H1 (cell line): Measurements from ENCODE around the gene RB1. TPM values are rescaled to one million over a fixed set of nuclear protein-coding genes. Genes with fewer than 3 reads are reported as not detected.

Source experiments
- CTCF ChIA-PET: fragments of 300-600 bp; sonication (Branson Sonifier 250); formaldehyde crosslinking; loops from one replicate; lab custom pipeline; 2021; ENCODE audit not compliant: partially characterized antibody; lab: Charles Lee
- POLR2A ChIA-PET: fragments of 300-600 bp; sonication (Branson Sonifier 250); formaldehyde crosslinking; loops from one replicate; lab custom pipeline; 2021; ENCODE audit warnings: inconsistent platforms; ENCODE audit not compliant: partially characterized antibody; lab: Charles Lee
- DNase-seq, 2 experiments: peaks; one replicate each; pipeline versions ENCODE4 v3.0.0 to v3.0.0-alpha.2; 2010 to 2022; ENCODE audit warnings: low spot score in 2 of 2, low read depth in 1 of 2, mixed read lengths in 1 of 2
- FAIRE-seq: peaks from 2 replicates; lab custom pipeline; 2011; peaks lifted over from hg19 to GRCh38; lab: Jason Lieb, UNC
- H2AFZ ChIP-seq: 2 replicates; pipeline ENCODE4 v1.8.1; 2012; ENCODE audit warnings: low read length, inconsistent platforms
- H2AK5ac ChIP-seq: 2 replicates; pipeline ENCODE4 v1.6.1; 2013; ENCODE audit warnings: low read depth, low read length
- H2BK120ac ChIP-seq: replicated peaks from 2 replicates; pipeline ENCODE3; 2013; ENCODE audit warnings: low read depth, low read length, inconsistent platforms
- H2BK12ac ChIP-seq: 2 replicates; pipeline ENCODE4 v1.6.1; 2013; ENCODE audit warnings: low read depth, low read length
- H2BK15ac ChIP-seq: 2 replicates; pipeline ENCODE4 v1.6.1; 2013; ENCODE audit warnings: low read length
- H2BK20ac ChIP-seq: 2 replicates; pipeline ENCODE4 v1.6.1; 2013; ENCODE audit warnings: low read length
- H2BK5ac ChIP-seq: 2 replicates; pipeline ENCODE4 v1.6.1; 2013; ENCODE audit warnings: low read depth, low read length
- H3K14ac ChIP-seq: 2 replicates; pipeline ENCODE4 v1.6.1; 2013; ENCODE audit warnings: inconsistent platforms; ENCODE audit not compliant: insufficient read length
- H3K18ac ChIP-seq: 2 replicates; pipeline ENCODE4 v1.6.1; 2013; ENCODE audit warnings: low read length; ENCODE audit errors: extremely low read depth
- H3K23ac ChIP-seq: 2 replicates; pipeline ENCODE4 v1.6.1; 2013; ENCODE audit warnings: inconsistent platforms; ENCODE audit not compliant: insufficient read length
- H3K23me2 ChIP-seq: 2 replicates; pipeline ENCODE4 v1.6.1; 2013; ENCODE audit warnings: low read depth, low read length
- H3K27ac ChIP-seq: 2 replicates; pipeline ENCODE4 v1.6.1; 2011; ENCODE audit warnings: low read depth, low read length, inconsistent platforms
- H3K27me3 ChIP-seq, 4 experiments: replicated peaks in 1 of 4; 1 replicate in 1 of 4; 2 replicates in 3 of 4; pipeline versions ENCODE4 v1.6.1 to v1.8.1; 2011 to 2013; ENCODE audit warnings: low read length in 3 of 4, mild to moderate bottlenecking in 3 of 4, inconsistent platforms in 2 of 4, mixed read lengths in 2 of 4, moderate library complexity in 1 of 4; ENCODE audit not compliant: control insufficient read depth in 3 of 4, insufficient read depth in 3 of 4; ENCODE audit errors: extremely low read depth in 1 of 4
- H3K36me3 ChIP-seq, 4 experiments: 2 replicates each; pipeline versions ENCODE4 v1.6.1 to v1.8.1; 2011 to 2013; ENCODE audit warnings: mild to moderate bottlenecking in 4 of 4, low read length in 3 of 4, moderate library complexity in 2 of 4, control low read depth in 1 of 4, inconsistent platforms in 1 of 4; ENCODE audit not compliant: insufficient read depth in 4 of 4, control insufficient read depth in 2 of 4
- H3K4ac ChIP-seq: replicated peaks from 2 replicates; pipeline ENCODE3; 2013; ENCODE audit warnings: low read length, low read depth, mixed read lengths, inconsistent platforms; ENCODE audit not compliant: insufficient read length
- H3K4me1 ChIP-seq, 4 experiments: replicated peaks in 1 of 4; 1 replicate in 1 of 4; 2 replicates in 3 of 4; pipeline versions ENCODE4 v1.6.1 to v1.8.1; 2011 to 2013; ENCODE audit warnings: low read length in 3 of 4, inconsistent platforms in 2 of 4, mixed read lengths in 1 of 4; ENCODE audit not compliant: insufficient read depth in 4 of 4, control insufficient read depth in 3 of 4
- H3K4me2 ChIP-seq, 2 experiments: 2 replicates each; pipeline versions ENCODE4 v1.6.1 to v1.8.1; 2011 to 2013; ENCODE audit warnings: low read depth in 2 of 2, low read length in 2 of 2, control low read depth in 1 of 2, inconsistent platforms in 1 of 2, mild to moderate bottlenecking in 1 of 2; ENCODE audit not compliant: insufficient read depth in 1 of 2
- H3K4me3 ChIP-seq, 4 experiments: fragments of 200-600, 300-600 bp in 1 of 4; sonication (generic), shearing (Covaris generic), sonication (Bioruptor Twin) in 1 of 4; 2 replicates each; pipeline versions ENCODE4 v1.5.1 to v1.8.1; 2011 to 2016; ENCODE audit warnings: low read length in 4 of 4, low read depth in 3 of 4, control low read depth in 2 of 4, inconsistent platforms in 2 of 4, mild to moderate bottlenecking in 2 of 4, mixed read lengths in 1 of 4, moderate library complexity in 1 of 4; ENCODE audit not compliant: insufficient read depth in 2 of 4; ENCODE audit errors: extremely low read depth in 1 of 4
- H3K56ac ChIP-seq: replicated peaks from 2 replicates; pipeline ENCODE3; 2013; ENCODE audit warnings: low read depth, mild to moderate bottlenecking, mixed read lengths, low read length, inconsistent platforms; ENCODE audit not compliant: insufficient read length
- H3K79me1 ChIP-seq: 2 replicates; pipeline ENCODE4 v1.6.1; 2013; ENCODE audit warnings: low read depth, low read length, control low read depth
- H3K79me2 ChIP-seq, 2 experiments: 2 replicates each; pipeline versions ENCODE4 v1.6.1 to v1.8.1; 2012 to 2013; ENCODE audit warnings: low read length in 2 of 2, mild to moderate bottlenecking in 2 of 2, inconsistent platforms in 1 of 2; ENCODE audit not compliant: insufficient read depth in 2 of 2, control insufficient read depth in 1 of 2
- H3K9ac ChIP-seq, 4 experiments: replicated peaks in 1 of 4; 1 replicate in 1 of 4; 2 replicates in 3 of 4; pipeline versions ENCODE4 v1.6.1 to v1.8.1; 2011 to 2013; ENCODE audit warnings: low read depth in 3 of 4, low read length in 3 of 4, control low read depth in 2 of 4, mild to moderate bottlenecking in 2 of 4, moderate library complexity in 2 of 4, inconsistent platforms in 1 of 4; ENCODE audit errors: extremely low read depth in 1 of 4
- H3K9me3 ChIP-seq, 2 experiments: 2 replicates each; pipeline versions ENCODE4 v1.6.1 to v1.8.1; 2012 to 2013; ENCODE audit warnings: mild to moderate bottlenecking in 2 of 2, moderate library complexity in 2 of 2, control low read depth in 1 of 2, inconsistent platforms in 1 of 2, low read depth in 1 of 2, low read length in 1 of 2, mixed read lengths in 1 of 2; ENCODE audit not compliant: insufficient read depth in 2 of 2
- H4K20me1 ChIP-seq, 2 experiments: replicated peaks in 1 of 2; 2 replicates each; pipeline versions ENCODE3 to v1.8.1; 2011 to 2013; ENCODE audit warnings: inconsistent platforms in 2 of 2, low read length in 2 of 2, mild to moderate bottlenecking in 1 of 2; ENCODE audit not compliant: insufficient read depth in 2 of 2, control insufficient read depth in 1 of 2
- H4K5ac ChIP-seq: 2 replicates; pipeline ENCODE4 v1.6.1; 2013; ENCODE audit warnings: low read length, low read depth, mixed read lengths, inconsistent platforms; ENCODE audit not compliant: insufficient read length
- H4K8ac ChIP-seq: 2 replicates; pipeline ENCODE4 v1.8.0; 2013; ENCODE audit warnings: mild to moderate bottlenecking, moderate library complexity, low read length, inconsistent platforms; ENCODE audit not compliant: insufficient read depth; ENCODE audit errors: extremely low read depth
- H4K91ac ChIP-seq: replicated peaks from 2 replicates; pipeline ENCODE3; 2013; ENCODE audit warnings: low read length, mixed read lengths, inconsistent platforms; ENCODE audit not compliant: insufficient read length
- BCL11A ChIP-seq, 2 experiments: IDR thresholded peaks; one replicate each; pipeline ENCODE4 v1.6.1; 2011; ENCODE audit warnings: low read depth in 2 of 2, low read length in 2 of 2, mild to moderate bottlenecking in 2 of 2
- CEBPB ChIP-seq: IDR thresholded peaks from 2 replicates; pipeline ENCODE4 v1.6.1; 2012; ENCODE audit warnings: low read depth, low read length
- HDAC6 ChIP-seq: IDR thresholded peaks from one replicate; pipeline ENCODE4 v1.7.1; 2012; ENCODE audit warnings: low read depth, mild to moderate bottlenecking, inconsistent platforms, low read length, moderate library complexity
- JUND ChIP-seq: IDR thresholded peaks from 2 replicates; pipeline ENCODE4 v1.6.1; 2011; ENCODE audit warnings: mild to moderate bottlenecking, improper control_type of control experiment, low read length
- MAFK ChIP-seq: IDR thresholded peaks from 2 replicates; pipeline ENCODE4 v1.6.1; 2012; ENCODE audit warnings: low read depth, mild to moderate bottlenecking, improper control_type of control experiment, low read length
- TAF1 ChIP-seq: IDR thresholded peaks from 2 replicates; pipeline ENCODE4 v1.6.1; 2011; ENCODE audit warnings: mild to moderate bottlenecking, low read depth, low read length
- WGBS, 2 experiments: shearing (Covaris generic) in 1 of 2; methylation state at CpG; one replicate each; pipeline versions ENCODE4 v1.1.6 to v1.1.7; 2013 to 2015; ENCODE audit warnings: low lambda C conversion rate in 2 of 2, mixed read lengths in 2 of 2, inconsistent platforms in 1 of 2, low coverage in 1 of 2, missing lambda C conversion rate in 1 of 2; ENCODE audit not compliant: insufficient replicate concordance in 2 of 2, insufficient coverage in 1 of 2, insufficient read length in 1 of 2; ENCODE audit errors: extremely low coverage in 1 of 2, missing lambda C conversion rate in 1 of 2; 5-methylcytosine and 5-hydroxymethylcytosine counted together
- polyA plus RNA-seq, 7 experiments: library from polyadenylated mRNA; depleted of rRNA in 3 of 7; stranded (reverse) in 5 of 7; unstranded in 2 of 7; fragments of >200 nt in 5 of 7; fragments of 200-250 nt in 2 of 7; gene quantifications; 1 replicate in 5 of 7; 2 replicates in 1 of 7; 4 replicates in 1 of 7; pipeline versions ENCODE4 v1.2.1 to v1.2.3, GENCODE V29; 2011 to 2013; ENCODE audit warnings: missing spikeins in 2 of 7, mixed read lengths in 2 of 7
- total RNA-seq: library from RNA; stranded (reverse); fragmentation: NEBNext Ultra II Directional; extraction: Animal tissue kit (Norgen Biotek cat#: 25700); gene quantifications from 2 replicates; pipeline ENCODE4 v1.2.1, GENCODE V29; 2021
- TF ChIP-seq, protein P1 (sequence below), 3 experiments: IDR thresholded peaks; 1 replicate in 2 of 3; 2 replicates in 1 of 3; pipeline versions ENCODE4 v1.5.1 to v1.6.1; 2011; ENCODE audit warnings: low read length in 3 of 3, mild to moderate bottlenecking in 3 of 3, inconsistent platforms in 2 of 3, low read depth in 1 of 3, moderate library complexity in 1 of 3; ENCODE audit not compliant: insufficient read depth in 1 of 3; ENCODE audit errors: control extremely low read depth in 1 of 3

The RB1 gene
- total and polyA plus RNA-seq, 2 of the 8 experiments (the other 6 are each of a cell fraction or from before 2014, with no cell fraction given) = 4.1 to 17.5 TPM

DNA sequence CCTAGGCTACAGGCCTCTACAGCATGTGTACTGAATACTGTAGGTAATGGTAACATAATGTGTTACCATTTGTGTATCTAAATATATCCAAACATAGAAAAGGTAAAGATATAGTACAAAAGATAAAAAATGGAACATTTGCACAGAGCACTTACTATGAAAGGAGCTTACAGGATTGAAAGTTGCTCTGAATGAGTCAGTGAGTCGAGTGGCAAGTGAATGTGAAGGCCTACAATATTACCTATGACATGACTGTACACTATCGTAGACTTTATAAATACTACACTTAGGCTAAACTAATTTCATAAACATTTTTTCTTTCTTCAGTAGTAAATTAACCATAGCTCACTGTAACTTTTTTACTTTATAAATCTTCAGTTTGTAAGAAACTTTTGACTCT, 74.3 kb downstream of the RB1 start:
- TF ChIP-seq, protein P1, sequence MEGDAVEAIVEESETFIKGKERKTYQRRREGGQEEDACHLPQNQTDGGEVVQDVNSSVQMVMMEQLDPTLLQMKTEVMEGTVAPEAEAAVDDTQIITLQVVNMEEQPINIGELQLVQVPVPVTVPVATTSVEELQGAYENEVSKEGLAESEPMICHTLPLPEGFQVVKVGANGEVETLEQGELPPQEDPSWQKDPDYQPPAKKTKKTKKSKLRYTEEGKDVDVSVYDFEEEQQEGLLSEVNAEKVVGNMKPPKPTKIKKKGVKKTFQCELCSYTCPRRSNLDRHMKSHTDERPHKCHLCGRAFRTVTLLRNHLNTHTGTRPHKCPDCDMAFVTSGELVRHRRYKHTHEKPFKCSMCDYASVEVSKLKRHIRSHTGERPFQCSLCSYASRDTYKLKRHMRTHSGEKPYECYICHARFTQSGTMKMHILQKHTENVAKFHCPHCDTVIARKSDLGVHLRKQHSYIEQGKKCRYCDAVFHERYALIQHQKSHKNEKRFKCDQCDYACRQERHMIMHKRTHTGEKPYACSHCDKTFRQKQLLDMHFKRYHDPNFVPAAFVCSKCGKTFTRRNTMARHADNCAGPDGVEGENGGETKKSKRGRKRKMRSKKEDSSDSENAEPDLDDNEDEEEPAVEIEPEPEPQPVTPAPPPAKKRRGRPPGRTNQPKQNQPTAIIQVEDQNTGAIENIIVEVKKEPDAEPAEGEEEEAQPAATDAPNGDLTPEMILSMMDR (IDR thresholded peaks at IDR 0.05; ENCODE audit: control extremely low read depth in 1 of 3, insufficient read depth in 1 of 3, low read depth in 1 of 3, low read length in 3 of 3) = no peak
- TF ChIP-seq JUND = no peak
- TF ChIP-seq HDAC6 = no peak
- no peak for TF ChIP-seq TAF1
- TF ChIP-seq CEBPB = no peak
- no peak for TF ChIP-seq BCL11A (IDR thresholded peaks at IDR 0.05; ENCODE audit: low read depth in 2 of 2, low read length in 2 of 2)
- TF ChIP-seq MAFK = no peak

More for the DNA sequence above, 74.3 kb downstream of the RB1 start:
- H4K8ac ChIP-seq = no peak overlapping the region
- no peak overlapping the region for H3K4me2 ChIP-seq
- no peak overlapping the region for H3K18ac ChIP-seq
- no peak overlapping the region for H2BK15ac ChIP-seq
- H4K20me1 ChIP-seq = no peaks in the 10 kb centered on the region
- no peak overlapping the region for H3K27ac ChIP-seq
- H3K4me3 ChIP-seq = no peak overlapping the region
- no peaks in the 10 kb centered on the region for H3K23me2 ChIP-seq
- no peak overlapping the region for H3K9ac ChIP-seq
- POLR2A ChIA-PET = no interaction called here
- H4K5ac ChIP-seq = no peak overlapping the region
- no peak overlapping the region for H2AK5ac ChIP-seq
- H4K91ac ChIP-seq = no peak overlapping the region
- H3K79me2 ChIP-seq = no peaks in the 10 kb centered on the region
- DNase-seq (no peak), FAIRE-seq (no peak)
- H3K79me1 ChIP-seq = no peaks in the 10 kb centered on the region
- no peak overlapping the region for H3K14ac ChIP-seq
- no peaks in the 10 kb centered on the region for H3K4me1 ChIP-seq
- no peak overlapping the region for H3K4ac ChIP-seq
- WGBS, 2 experiments = 90% methylated on average over 2 of the region's 2 CpGs; no CpG with 5 or more reads in 1 of the 2 experiments
- H3K36me3 ChIP-seq = peaks cover 0 to 3% (median 0%) of the 10 kb centered on the region in 4 experiments; a peak in 1 of 8 replicates
- no peaks in the 10 kb centered on the region for H3K27me3 ChIP-seq
- no peak overlapping the region for H2BK20ac ChIP-seq
- H2BK12ac ChIP-seq = no peak overlapping the region
- H3K56ac ChIP-seq = no peak overlapping the region
- H2BK120ac ChIP-seq = no peak overlapping the region
- no peak overlapping the region for H2AFZ ChIP-seq
- no peak overlapping the region for H2BK5ac ChIP-seq
- H3K9me3 ChIP-seq = no peaks in the 10 kb centered on the region
- no peak overlapping the region for H3K23ac ChIP-seq
- CTCF ChIA-PET = no interaction called here
